Loucy (cell line): Measurements from ENCODE around the gene STRN4.
"Not testable (repeated sequence)": the region's sequence is repeated elsewhere in the genome, so short reads cannot be mapped to it uniquely, and the experiment has no call there.

Experiments used
- H2AFZ ChIP-seq: fragments of 200-600 bp; sonication (generic); 2 replicates; pipeline ENCODE4 v1.6.0; 2016; ENCODE audit warnings: antibody characterized with exemption, mild to moderate bottlenecking, low read length, moderate library complexity
- H3F3A ChIP-seq: fragments of 200-600 bp; 2 replicates; pipeline ENCODE4 v1.6.0; 2016; ENCODE audit warnings: antibody characterized with exemption, low read depth, mild to moderate bottlenecking
- H3K27me3 ChIP-seq: fragments of 200-600 bp; sonication (generic); 2 replicates; pipeline ENCODE4 v1.6.1; 2014; ENCODE audit warnings: low read length, mild to moderate bottlenecking; ENCODE audit not compliant: insufficient read depth, poor library complexity, severe bottlenecking
- H3K36me3 ChIP-seq: fragments of 200-600 bp; sonication (generic); 2 replicates; pipeline ENCODE4 v1.6.1; 2016; ENCODE audit warnings: low read length; ENCODE audit not compliant: insufficient read depth
- H3K4me1 ChIP-seq: fragments of 200-600 bp; sonication (generic); 2 replicates; pipeline ENCODE4 v1.5.1; 2014; ENCODE audit warnings: low read length, mild to moderate bottlenecking; ENCODE audit not compliant: insufficient read depth, poor library complexity, severe bottlenecking
- H3K4me2 ChIP-seq: fragments of 200-600 bp; sonication (generic); 2 replicates; pipeline ENCODE4 v1.6.0; 2014; ENCODE audit warnings: antibody characterized with exemption, low read length, low read depth, mild to moderate bottlenecking; ENCODE audit not compliant: poor library complexity, severe bottlenecking
- H3K4me3 ChIP-seq: fragments of 200-600 bp; sonication (generic); 2 replicates; pipeline ENCODE4 v1.5.1; 2014; ENCODE audit warnings: low read length, mild to moderate bottlenecking, mixed read lengths; ENCODE audit not compliant: poor library complexity, severe bottlenecking
- H3K79me2 ChIP-seq: fragments of 200-600 bp; sonication (generic); 2 replicates; pipeline ENCODE4 v1.6.1; 2014; ENCODE audit warnings: low read length; ENCODE audit not compliant: insufficient read depth
- H3K9ac ChIP-seq: fragments of 200-600 bp; sonication (generic); 2 replicates; pipeline ENCODE4 v1.6.0; 2014; ENCODE audit warnings: mild to moderate bottlenecking, low read depth, low read length, moderate library complexity; ENCODE audit not compliant: poor library complexity, severe bottlenecking
- H3K9me2 ChIP-seq: fragments of 200-600 bp; sonication (generic); replicated peaks from 2 replicates; pipeline ENCODE4 v1.6.1; 2016; ENCODE audit warnings: low read depth, low read length, mixed read lengths
- H3K9me3 ChIP-seq: fragments of 200-600 bp; sonication (generic); 2 replicates; pipeline ENCODE4 v1.6.1; 2014; ENCODE audit warnings: mild to moderate bottlenecking, antibody characterized with exemption, low read length, low read depth; ENCODE audit not compliant: insufficient read depth
- H4K20me1 ChIP-seq: fragments of 200-600 bp; sonication (generic); 2 replicates; pipeline ENCODE4 v1.6.0; 2014; ENCODE audit warnings: antibody characterized with exemption, low read length, mild to moderate bottlenecking; ENCODE audit not compliant: insufficient read depth, poor library complexity, severe bottlenecking
- EZH2phosphoT487 ChIP-seq: fragments of 200-600 bp; IDR thresholded peaks from 2 replicates; pipeline ENCODE4 v1.6.1; 2018; ENCODE audit warnings: antibody characterized with exemption, mild to moderate bottlenecking, moderate library complexity, borderline replicate concordance
- TF ChIP-seq, protein P1 (sequence below): fragments of 200-600 bp; sonication (generic); conservative IDR thresholded peaks from 2 replicates; pipeline ENCODE4 v1.5.1; 2014; ENCODE audit warnings: mild to moderate bottlenecking, antibody characterized with exemption, low read length

The STRN4 gene

DNA sequence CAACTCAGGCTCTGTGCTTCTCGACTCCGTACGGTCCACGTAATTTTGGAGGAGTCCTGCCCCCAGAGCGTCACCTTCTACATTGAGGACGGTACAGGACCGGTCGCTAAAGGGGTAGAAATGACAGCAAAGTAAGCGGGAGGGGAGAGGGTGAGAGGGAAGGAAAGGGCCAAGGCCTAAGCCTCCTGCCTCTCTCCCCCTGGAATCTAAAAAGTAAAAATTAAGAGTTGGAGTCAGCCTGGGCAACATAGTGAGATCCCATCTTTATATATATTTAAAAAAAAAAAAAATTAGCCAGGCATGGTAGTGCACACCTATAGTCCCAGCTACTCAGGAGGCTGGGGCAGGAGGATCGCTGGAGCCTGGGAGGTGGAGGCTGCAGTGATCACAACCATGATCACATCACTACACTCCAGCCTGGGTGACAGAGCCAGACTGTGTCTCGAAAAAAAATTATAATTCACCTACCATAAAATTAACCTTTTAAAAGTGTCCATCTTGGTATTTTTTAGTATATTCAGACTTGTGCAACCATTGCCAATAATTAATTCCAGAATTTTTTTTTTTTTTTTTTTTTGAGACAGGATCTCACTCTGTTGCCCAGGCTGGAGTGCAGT, 29.5 kb upstream of the STRN4 start:
- Histone ChIP-seq H3K4me2 (no peak overlapping the region), H3K9me2 (no peaks in the 10 kb centered on the region), H3K36me3 (peaks cover 53% of the 10 kb centered on the region; the same call in 1 of the 2 replicates), H3F3A (no peaks in the 10 kb centered on the region), H3K9me3 (no peaks in the 10 kb centered on the region), H3K27me3 (no peaks in the 10 kb centered on the region), H4K20me1 (peaks cover 33% of the 10 kb centered on the region), H3K4me3 (no peak overlapping the region), H3K79me2 (peaks cover 33% of the 10 kb centered on the region), H2AFZ (no peak overlapping the region), H3K9ac (no peak overlapping the region), H3K4me1 (peaks cover 4% of the 10 kb centered on the region)
- no peak for TF ChIP-seq EZH2phosphoT487
- TF ChIP-seq, protein P1, sequence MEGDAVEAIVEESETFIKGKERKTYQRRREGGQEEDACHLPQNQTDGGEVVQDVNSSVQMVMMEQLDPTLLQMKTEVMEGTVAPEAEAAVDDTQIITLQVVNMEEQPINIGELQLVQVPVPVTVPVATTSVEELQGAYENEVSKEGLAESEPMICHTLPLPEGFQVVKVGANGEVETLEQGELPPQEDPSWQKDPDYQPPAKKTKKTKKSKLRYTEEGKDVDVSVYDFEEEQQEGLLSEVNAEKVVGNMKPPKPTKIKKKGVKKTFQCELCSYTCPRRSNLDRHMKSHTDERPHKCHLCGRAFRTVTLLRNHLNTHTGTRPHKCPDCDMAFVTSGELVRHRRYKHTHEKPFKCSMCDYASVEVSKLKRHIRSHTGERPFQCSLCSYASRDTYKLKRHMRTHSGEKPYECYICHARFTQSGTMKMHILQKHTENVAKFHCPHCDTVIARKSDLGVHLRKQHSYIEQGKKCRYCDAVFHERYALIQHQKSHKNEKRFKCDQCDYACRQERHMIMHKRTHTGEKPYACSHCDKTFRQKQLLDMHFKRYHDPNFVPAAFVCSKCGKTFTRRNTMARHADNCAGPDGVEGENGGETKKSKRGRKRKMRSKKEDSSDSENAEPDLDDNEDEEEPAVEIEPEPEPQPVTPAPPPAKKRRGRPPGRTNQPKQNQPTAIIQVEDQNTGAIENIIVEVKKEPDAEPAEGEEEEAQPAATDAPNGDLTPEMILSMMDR, result no peak

DNA sequence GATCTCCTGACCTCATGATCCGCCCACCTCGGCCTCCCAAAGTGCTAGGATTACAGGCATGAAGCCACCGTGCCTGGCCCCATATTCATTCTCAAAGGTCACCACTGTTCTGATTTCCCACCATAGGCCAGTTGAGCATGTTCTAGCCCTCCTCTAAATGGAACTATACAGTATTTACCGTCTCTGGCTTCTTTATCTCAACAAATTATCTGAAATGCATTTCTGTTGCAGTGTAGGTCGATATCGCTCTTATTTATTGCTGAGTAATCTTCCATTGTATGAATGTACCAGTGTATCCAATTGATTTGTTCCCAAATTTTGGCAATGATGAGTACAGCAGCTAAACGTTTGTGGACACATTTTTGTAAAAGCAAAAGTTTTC, 26.8 kb upstream of the STRN4 start:
- Histone ChIP-seq H3K4me3 (no peak overlapping the region), H3K9ac (no peak overlapping the region), H3K9me2 (no peaks in the 10 kb centered on the region), H2AFZ (no peak overlapping the region), H3K4me1 (no peaks in the 10 kb centered on the region), H3K27me3 (no peaks in the 10 kb centered on the region), H3K79me2 (peaks cover 14% of the 10 kb centered on the region; the same call in 1 of the 2 replicates), H3K36me3 (peaks cover 34% of the 10 kb centered on the region; the same call in 1 of the 2 replicates), H3K4me2 (no peak overlapping the region), H3K9me3 (no peaks in the 10 kb centered on the region), H3F3A (no peaks in the 10 kb centered on the region), H4K20me1 (peaks cover 17% of the 10 kb centered on the region)
- no peak for TF ChIP-seq EZH2phosphoT487
- TF ChIP-seq, protein P1, result no peak

DNA sequence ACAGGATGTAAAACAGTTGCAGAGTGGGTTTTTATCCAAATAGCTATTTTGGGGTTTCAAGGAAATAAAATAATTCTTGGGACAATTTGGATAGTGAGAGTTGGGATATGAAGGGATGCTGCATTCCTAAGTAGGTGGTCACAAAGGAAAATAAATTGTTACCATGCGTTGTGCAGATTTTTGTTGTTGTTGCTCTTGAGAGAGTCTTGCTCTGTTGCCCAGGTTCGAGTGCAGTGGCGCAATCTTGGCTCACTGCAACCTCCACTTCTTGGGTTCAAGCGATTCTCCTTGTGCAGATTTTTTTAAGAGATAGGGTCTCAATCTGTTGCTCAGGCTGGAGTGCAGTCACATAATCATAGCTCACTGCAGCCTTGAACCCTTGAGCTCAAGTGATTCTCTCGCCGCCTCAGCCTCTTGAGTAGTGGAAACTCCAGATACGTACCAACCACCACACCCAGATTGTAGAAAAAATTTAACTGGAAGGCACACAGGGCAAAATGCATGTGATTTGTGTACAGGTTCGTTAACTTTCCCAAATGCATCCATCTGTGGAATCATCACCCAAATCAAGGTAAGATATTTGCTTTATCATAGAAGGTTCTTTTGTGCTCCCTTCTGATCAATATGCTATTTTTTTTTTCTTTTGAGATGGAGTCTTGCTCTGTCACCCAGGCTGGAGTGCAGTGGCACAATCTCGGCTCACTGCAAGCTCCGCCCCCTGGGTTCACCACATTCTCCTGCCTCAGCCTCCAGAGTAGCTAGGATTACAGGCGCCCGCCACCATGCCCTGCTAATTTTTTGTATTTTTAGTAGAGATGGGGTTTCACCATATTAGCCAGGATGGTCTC, 26.1 kb upstream of the STRN4 start:
- no peaks in the 10 kb centered on the region for H3K27me3 ChIP-seq
- H3F3A ChIP-seq, result no peaks in the 10 kb centered on the region
- H4K20me1 ChIP-seq, result peaks cover 13% of the 10 kb centered on the region

DNA sequence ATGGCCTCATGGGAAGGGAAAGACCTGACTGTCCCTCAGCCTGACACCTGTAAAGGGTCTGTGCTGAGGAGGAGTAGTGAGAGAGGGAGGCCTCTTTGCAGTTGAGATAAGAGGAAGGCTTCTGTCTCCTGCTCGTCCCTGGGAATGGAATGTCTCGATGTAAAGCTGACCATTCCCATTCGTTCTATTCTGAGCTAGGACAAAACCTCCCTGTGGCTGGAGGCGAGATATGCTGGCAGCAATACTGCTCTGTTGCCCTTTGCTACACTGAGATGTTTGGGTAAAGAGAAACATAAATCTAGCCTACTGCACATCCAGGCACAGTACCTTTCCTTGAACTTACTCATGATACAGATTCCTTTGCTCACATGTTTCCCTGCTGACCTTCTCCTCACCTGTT, 22.5 kb upstream of the STRN4 start:
- H3K9ac ChIP-seq, H4K20me1 ChIP-seq, H3F3A ChIP-seq, H3K79me2 ChIP-seq, H3K36me3 ChIP-seq, H3K27me3 ChIP-seq, H3K4me3 ChIP-seq, H3K4me2 ChIP-seq, H3K9me2 ChIP-seq, H3K9me3 ChIP-seq, H2AFZ ChIP-seq: not testable (repeated sequence)
- peaks cover 12% of the 10 kb centered on the region for H3K4me1 ChIP-seq

More for the DNA sequence above, 26.1 kb upstream of the STRN4 start:
- H3K9ac ChIP-seq, result no peak overlapping the region
- H3K4me2 ChIP-seq, result no peak overlapping the region
- H2AFZ ChIP-seq, result no peak overlapping the region
- H3K9me3 ChIP-seq, result no peaks in the 10 kb centered on the region
- peaks cover 9% of the 10 kb centered on the region; the same call in 1 of the 2 replicates for H3K79me2 ChIP-seq
- no peaks in the 10 kb centered on the region for H3K9me2 ChIP-seq
- TF ChIP-seq, protein P1, result no peak
- TF ChIP-seq EZH2phosphoT487, result no peak
- H3K36me3 ChIP-seq, result peaks cover 29% of the 10 kb centered on the region; the same call in 1 of the 2 replicates
- H3K4me1 ChIP-seq, result no peaks in the 10 kb centered on the region
- H3K4me3 ChIP-seq, result no peak overlapping the region
